Left kidney (tissue), 2 donors: ENCODE data around the gene APP. TPM values are rescaled to one million over a fixed set of nuclear protein-coding genes. Genes with fewer than 3 reads are reported as not detected.
"Not testable (repeated sequence)": the region's sequence is repeated elsewhere in the genome, so short reads cannot be mapped to it uniquely, and the experiment has no call there.

Source experiments
- DNase-seq: peaks from one replicate; pipeline ENCODE4 v3.0.0-alpha.2; 2013
- polyA plus RNA-seq: library from polyadenylated mRNA; unstranded; fragments of 120-200 nt; gene quantifications from one replicate; pipeline ENCODE4 v1.2.1, GENCODE V29; 2013; ENCODE audit not compliant: insufficient read length

APP gene
- polyA plus RNA-seq, 1 donor: 818 TPM

DNA sequence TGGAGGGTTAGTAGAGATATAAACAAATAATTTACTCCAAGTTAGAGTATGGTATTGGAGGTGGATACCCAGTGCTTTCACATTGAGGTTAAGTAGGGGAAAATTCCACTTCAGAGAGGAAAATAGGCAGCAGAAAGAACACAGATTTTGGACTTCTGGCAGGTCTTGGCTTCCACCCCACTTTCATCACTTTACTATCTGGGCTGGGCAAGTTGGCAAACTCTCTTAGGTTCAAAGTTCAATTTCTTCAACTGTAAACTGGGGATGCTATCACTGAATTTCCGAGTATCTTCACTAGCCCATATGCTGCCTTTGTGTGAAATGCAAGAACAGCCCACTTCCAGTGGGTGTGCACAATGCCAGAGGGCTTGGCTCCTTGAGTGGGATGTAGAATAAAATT is 220.9 kb downstream of the APP start:
- DNase-seq: no peak

DNA sequence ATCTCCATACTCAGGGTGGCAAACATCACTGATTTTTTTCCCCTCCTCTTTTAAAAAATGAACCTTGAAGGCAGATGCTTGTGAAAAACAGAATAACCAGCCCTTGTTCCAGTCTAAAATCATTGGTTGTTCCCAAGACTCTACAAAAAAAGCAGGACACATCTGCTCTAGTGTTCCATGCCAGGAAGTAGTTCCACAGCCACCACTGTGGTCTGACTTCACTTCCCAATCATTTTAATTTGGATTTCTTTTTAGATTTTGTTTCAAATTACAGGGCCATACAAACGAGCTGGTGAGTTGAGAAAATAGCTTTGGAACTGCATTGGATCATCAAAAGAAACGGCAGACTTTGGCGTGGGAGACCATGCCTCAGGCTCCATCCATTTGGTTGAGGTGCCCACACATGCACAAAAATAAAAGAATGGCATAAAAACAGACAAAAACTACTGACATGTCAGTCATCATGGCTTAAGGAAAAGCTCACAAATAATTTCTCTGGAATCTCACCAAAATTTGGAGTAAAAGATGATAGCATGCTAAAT is 225.8 kb downstream of the APP start:
- no peak for DNase-seq

DNA sequence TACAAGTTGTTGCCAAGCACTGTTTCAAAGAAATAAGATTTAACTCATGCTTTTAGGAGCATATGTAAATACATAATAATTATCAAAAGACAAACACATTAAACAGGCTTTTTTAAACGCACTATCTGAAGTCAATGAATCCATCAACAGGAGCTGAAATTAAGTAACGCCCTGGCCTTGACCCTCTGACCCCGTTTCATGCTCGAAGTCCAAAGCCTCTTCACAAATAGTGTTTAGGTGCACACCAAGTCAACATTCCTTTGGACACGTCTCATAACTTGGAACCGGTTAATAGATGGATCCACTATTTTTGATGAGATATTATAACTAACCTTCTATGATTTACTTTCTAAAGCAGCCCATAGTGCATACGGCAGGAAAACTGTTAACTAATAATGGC is 226.5 kb downstream of the APP start:
- no peak for DNase-seq

DNA sequence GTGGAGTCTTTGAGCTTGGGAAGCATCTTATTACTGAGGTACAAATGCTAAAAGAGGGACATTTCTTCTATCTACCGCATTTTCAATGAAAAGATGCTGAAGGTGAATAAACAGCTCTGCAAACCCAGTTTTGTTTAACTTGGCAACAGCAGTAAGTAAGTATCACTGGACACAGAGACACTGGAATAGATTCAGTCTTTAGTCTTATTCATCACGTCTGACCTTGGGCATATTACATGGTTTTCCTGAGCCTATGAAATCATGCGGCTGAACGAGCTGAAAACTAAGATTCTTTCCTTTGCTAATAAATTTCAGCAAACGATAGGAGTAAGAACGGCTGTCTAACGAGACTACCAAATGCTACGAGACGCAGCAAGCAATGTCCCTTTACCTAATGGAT is 228.4 kb downstream of the APP start:
- no peak for DNase-seq

DNA sequence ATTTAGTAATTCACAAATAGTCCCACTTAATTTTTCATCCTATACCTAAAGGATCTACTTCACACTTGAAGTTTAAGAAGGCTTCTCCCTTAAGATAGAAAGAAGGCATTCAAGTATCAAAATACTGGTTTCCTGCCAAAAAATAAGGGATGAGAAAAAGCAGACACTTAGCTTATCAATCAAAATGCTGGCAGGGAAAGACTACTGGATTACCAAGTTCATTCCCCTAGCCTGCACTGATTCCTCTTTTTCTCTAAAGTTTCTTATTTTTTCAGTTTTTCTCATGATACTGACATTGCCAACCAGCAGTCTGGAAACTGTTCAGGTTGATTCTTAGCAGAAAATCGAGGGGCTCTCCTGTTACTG is 231.2 kb downstream of the APP start:
- no peak for DNase-seq

DNA sequence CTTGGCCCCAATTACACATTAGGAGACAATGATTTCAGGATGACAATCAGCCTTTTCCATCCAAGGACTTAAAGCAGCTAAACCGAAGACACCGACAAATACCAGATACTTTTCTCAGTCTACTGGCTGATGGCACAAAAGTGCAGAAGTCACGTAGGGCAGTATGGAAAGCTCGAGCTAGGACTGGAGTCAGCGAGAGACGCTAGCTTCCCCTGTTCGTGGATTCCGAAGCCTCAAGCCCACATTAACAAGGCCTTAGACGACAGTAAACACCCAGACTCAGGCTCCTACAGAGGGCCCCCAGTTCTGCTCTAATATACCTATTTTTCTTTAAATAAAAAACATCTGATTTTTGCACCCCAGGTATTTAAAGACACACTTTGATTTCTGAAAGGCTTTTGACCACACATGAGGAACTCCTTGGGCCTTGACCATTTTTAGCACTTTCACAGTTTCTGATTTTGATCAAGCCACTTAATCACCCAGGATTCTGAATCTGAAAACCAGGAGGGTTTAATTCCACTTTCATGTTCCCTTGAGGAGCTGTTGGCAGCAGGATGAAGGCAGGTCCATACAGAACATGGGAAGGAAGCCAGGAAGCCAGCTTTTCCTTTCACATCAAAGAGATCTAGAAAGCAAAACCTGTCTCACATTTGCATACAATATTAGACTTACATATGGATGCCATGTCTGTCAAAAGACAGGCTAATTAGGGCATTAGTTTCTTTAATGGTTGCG is 231.7 kb downstream of the APP start:
- no peak for DNase-seq

DNA sequence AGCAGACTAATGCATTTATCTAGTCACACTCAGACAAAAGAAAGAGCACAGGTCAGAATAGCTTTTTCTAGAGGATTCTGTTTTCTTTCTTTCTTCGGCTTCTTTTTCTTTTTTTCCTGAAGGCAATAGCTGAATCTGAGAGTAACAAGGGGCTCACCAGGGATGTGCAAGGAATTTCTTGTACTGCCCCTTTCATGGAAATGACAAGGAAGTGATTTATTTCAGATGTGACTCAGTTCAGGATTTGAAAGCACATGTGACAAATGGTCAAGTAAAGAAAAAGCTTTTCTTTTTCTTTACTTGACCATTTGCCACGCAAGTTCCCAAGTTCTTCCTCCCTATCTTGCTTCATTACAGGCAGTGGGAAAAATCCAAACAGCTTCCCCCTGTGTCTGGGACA is 233.8 kb downstream of the APP start:
- no peak for DNase-seq

DNA sequence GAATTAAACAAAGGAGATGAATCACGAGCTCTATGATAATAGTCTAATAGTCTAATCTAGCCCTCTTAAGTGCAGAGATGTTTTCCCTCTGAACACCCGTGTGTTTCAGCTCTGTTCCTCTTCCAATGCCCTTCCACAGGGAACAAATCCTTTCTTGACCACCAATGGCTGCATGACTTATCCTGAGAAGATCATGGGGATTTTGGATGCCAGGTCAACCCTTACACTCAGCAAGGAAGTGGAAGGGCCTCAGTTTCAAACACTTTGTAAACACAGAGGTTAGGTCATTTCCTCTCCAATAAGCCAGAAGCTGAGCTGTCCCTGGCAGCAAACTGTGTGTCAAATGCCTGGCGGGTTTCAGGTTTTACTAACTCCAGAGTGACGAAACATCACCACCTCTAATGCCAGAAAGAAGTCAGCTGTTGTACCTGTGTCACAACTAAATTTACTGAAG is 235.8 kb downstream of the APP start:
- DNase-seq: peak; percentile 47

DNA sequence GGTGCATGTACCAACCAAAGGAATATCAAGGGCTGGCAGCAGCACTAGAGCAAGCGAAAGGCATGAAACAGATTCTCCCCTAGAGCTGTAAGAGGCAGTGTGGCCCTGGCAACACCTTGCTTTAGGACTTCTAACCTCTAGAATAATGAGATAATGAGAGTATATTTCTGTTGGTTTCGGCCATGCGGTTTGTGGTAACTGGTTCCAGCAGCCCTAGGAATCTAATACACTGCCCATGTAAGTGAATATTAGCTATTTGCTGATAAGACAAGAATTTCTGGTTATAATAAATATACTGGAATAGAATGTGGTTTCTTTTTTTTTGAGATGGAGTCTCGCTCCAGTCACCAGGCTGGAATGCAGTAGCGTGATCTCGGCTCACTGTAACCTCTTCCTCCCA is 236.4 kb downstream of the APP start:
- DNase-seq: no peak

DNA sequence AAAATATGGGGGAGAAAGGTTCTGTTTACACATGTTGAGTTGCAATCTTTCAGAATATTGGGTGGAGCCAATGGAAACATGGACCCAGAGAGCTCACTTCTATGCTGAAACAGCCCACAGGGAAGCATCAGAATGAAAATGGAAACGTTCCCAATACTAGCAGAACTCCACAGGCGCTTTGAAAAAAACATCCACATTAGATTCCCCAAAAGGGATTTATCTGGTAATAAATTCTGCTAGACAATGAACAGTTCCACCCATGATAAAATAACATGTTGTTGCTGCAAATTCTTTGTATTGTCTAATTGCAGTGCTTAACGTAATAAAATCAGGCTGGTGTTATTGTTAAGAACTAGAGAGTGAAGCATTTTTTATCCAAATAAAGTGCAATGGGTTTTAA is 238.8 kb downstream of the APP start:
- no peak for DNase-seq

DNA sequence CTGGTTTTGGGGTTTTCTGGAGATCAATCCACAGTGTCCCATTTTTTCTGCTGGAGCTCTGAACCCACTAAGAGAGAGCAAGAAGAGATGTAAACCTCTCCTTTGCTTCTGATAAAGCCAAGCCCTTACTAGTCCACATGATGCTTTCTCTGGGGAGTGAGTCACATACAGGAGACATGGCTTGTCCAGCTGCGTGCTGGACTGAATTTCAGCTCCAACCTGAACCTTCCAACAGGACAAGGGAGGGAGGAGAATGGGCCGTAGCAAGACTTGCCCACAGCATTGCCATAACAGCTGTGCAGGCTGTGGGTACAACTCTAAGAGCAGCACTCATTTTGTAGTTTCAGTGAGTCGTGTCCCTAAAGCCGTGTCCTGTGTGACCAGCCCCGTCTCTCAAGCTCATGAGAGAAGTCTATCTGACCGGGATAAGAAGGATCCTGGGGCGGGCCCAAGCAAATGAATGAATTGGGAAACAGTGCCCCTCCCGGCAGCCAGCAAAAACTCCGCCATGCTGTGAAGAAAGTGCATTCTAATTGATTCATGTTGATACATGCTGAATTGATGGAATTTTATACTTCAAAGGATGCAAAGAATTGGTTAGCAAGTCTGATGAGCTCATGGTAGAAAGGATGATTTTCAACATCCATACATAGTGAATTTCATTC is 240.6 kb downstream of the APP start:
- DNase-seq: no peak

DNA sequence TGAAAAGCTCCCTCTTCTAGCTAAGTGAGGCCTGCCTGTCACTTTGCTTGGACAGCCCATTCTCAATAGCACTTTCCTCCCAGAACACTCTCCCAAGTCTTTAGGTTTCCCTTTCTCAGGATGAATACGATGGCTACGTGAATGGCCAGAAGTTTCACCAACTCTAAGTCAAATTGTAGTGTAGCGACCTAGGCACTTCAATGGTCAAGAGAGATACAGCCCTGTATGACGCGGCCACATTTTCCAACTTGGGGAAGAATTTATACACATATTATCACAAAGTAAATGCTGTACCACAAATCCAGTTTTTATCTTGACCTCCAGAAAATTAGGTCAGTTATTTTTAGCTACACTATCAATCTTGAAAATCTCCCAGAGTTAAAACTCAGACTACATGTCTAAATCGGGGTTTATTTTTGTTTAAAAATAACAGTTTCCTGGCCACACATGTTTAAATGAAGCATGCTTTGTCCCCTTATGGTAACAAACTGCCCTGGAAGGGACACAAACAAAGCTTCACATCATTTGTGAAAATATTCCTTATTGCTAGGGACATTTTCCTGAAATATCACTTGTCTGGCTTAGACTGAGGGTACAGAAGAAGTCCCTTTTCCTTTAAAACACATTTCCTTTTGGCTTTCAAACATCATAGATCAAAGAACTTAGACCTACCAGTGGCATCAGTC is 243.2 kb downstream of the APP start:
- DNase-seq: no peak

DNA sequence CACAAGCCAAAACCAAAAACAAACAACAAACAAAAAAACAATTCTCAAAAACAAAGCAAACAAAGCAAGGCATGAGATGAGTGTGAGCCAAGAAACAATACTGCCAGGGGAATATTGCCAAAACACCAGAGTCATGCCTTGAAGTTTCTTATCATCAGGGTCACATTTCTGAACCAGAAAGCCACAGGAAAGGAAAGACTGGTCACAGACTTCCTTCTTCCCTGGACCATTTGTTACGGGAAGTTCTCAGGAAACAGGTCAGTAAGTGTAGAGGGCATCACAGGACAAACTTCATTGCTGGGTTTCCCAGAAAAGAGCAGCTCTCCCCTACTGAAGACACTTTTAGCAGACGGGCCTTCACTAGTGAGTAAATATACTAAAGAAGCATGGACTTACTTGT is 244.6 kb downstream of the APP start:
- no peak for DNase-seq

DNA sequence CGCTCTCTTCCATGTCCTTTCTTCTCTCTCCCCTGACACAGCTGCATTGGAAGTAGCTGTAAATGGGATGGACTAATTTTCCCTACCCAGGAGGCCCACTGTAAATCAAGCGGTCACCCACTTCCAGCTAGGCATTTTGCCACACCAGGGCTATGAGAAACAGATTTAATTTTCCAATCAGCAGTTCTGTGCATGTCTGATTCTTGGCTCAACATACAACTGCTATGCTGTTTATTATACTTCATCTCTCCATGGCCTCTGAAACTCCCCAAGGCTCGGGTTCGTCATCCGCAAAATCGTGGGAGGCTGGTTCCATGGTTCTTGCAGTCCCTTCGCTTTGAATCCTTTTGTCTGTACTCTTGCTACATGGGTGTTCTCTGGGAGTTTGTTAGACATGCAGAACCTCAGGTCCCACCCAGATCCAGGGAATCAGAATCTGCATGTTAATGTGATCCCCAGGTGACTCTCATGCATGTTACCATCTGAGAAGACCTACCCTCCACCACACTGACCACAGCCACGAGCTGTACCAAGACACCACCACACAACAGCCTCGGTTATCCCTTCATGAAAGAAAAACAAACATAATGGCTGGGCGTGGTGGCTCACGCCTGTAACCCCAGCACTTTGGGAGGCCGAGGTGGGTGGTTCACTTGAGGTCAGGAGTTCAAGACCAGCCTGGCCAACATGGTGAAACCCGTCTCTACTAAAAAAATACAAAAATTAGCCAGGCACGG is 245.3 kb downstream of the APP start:
- no peak for DNase-seq

DNA sequence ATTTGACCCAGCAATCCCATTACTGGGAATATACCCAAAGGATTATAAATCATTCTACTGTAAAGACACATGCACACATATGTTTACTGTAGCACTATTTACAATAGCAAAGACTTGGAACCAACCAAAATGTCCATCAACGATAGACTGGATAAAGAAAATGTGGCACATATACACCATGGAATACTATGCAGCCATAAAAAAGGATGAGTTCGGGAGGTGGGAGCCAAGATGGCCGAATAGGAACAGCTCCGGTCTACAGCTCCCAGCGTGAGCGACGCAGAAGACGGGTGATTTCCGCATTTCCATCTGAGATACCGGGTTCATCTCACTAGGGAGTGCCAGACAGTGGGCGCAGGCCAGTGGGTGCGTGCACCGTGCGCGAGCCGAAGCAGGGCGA is 252.4 kb downstream of the APP start:
- DNase-seq: not testable (repeated sequence)

DNA sequence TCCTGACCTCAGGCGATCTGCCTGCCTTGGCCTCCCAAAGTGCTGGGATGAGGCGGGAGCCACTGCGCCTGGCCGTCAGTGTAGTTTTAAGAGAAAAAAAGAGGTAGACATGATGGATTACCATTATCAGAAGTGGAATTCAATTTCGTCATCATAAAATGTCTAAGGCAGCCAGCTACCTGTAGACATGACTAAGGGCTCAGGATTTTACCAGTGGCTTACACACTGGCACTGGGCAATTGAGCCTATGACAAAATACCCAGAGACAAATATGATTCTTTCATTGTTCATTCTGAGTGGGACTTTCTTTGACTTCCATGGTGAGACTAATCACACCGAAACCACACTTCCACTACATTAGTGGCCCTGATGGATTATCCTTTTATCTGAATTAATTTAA is 254.3 kb downstream of the APP start:
- no peak for DNase-seq

DNA sequence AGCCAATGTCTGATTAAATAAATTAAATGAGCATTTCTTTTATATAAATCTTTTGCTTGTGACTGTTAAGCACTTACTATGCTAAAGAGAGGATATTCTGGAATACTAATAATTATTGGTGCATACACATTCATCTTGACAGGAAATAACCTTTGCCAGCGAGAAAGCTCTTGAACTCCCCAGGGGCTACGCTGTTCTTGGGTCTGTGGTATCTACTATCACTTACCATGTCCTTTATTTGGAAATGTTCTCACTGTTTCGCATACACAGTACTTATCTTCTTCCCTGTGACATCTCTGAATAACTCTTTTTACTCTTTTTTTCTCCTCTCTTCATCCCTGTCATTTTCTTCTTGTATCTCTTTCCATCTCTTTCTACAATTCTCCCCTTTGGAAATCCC is 257.1 kb downstream of the APP start:
- DNase-seq: no peak

DNA sequence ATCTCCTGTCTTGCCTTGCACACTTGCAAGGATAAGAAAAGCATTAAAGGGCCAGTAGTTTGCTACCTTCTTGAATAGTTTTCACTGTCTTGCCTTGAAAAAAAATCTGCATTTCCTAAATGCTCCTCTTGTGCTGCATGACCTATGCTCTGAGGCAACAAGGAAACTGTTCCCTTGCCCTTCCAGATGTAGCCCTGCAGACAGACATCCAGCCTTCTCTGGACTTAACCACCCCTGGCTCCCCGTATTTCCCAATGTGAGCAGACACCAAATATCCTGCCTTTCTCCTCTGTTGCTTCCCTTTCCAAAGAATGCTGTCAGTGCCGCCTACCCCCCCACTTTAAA is 258.2 kb downstream of the APP start:
- DNase-seq: no peak

DNA sequence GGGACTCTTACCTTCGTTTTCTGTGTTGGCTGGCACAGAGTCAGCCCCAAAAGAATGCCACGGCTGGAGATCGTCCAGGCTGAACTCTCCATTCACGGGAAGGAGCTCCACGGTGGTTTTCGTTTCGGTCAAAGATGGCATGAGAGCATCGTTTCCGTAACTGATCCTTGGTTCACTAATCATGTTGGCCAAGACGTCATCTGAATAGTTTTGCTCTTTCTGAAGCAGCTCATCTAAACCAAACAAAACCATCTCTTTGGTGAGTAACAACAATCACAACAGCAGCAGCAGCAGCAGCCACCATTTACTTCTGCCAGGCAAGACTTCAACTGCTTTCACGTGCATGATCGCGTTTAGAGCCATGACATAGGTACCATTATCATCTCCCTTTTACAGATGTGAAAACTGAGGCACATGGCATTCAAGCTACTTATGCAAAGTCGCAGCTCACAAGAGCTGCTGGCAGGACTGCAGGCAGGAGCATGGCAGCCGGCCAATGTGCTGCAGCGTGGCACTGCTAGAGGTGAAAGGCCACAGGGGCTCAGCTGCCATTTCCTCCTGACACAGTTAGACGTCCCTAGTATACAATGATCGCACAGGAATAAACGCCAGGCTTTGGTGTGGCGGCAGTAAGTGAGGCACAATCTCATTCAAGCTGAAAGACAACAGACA is 258.7 kb downstream of the APP start:
- no peak for DNase-seq

DNA sequence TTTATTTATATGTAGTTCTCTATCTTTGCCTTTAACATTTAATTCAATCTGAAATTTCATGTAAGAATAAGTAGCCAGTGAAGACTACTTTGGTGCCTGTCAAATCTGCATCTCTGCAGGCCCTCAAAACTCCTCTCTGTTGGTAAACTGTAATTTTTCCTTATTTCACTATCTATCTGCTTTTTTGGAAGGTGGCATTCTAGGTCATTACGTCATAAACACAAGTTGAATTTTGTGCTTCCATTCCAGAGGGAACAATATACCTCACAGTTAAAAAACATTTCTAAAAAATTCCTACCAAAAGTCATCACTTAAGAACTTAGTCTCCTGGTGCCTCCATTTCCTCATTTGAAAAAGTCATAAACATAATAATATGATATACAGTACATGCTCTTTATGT is 259.8 kb downstream of the APP start:
- DNase-seq: no peak

DNA sequence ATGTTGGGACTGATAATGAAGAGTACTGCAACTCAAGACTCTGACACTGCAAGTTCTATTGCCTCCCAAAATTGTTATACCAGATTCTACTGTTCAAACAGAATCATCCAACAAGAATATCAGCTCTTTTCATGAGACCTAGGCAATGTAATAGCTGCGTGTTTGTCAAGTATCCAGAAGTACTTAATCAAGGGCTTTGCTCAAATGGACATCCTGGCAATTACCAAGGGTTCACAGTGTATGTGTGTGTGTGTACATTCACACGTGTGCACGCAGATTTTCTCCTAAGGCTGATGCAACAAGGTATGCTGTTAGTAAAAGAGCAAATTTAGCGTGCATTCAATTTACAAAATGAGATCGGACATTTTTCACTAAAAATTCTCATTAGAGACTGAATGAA is 261.2 kb downstream of the APP start:
- DNase-seq: no peak

DNA sequence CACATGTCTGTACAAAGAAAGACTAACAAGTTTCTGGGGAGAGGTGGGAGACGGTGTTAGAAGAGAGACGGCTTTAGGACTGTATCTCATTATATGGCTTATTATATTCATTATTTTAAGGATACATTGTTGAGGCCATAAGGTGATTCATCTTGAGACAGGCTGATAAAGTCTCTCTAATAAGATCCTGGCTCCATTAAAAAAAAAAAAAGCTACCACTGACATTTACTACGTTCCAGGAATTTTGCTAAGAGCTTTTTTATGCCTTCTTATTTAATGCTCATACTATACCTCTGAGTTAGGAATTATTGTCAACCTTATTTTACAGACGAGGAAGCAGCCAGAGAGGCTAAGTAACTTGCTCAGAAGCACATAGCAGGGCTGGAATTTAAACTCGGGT is 262.1 kb downstream of the APP start:
- no peak for DNase-seq
